ENCODE results near the gene RIN2. TPM values are rescaled to one million over a fixed set of nuclear protein-coding genes. Genes with fewer than 3 reads are reported as not detected.

The RIN2 gene
- total RNA-seq, 1 experiment from 2014 or later, result 46.2 TPM

GRCh38 chr20:19765266-19765665 is 7.2 kb downstream of the RIN2 start:
- intact Hi-C loops (cut with micrococcal nuclease; ENCODE audit: unreplicated experiment), result no loop called here
- no peaks in the 10 kb centered on the region for H3K9me2 ChIP-seq (ENCODE audit: insufficient read depth)
- H3K79me2 ChIP-seq (ENCODE audit: low read depth), result peaks cover 29% of the 10 kb centered on the region
- H3K9me3 ChIP-seq (ENCODE audit: insufficient read depth, low read depth), result no peaks in the 10 kb centered on the region
- no peak for TF ChIP-seq EZH2 (IDR thresholded peaks at IDR 0.05; ENCODE audit: low read depth)
- no peak for TF ChIP-seq CTCF (conservative IDR thresholded peaks at IDR 0.05)
- DNase-seq, result no peak
- H3K27ac ChIP-seq, result no peak overlapping the region; the same call in 1 of the 2 replicates
- H3K4me1 ChIP-seq (replicated peaks; ENCODE audit: insufficient read depth), result peaks cover 69% of the 10 kb centered on the region
- H2AFZ ChIP-seq, result no peak overlapping the region
- CTCF ChIA-PET, result interaction anchor here (0.6 kb wide), 1 partner anchor 1555 kb away, joined by 10 read pairs; no protein-coding TSS in a partner anchor
- H3K4me3 ChIP-seq, result no peak overlapping the region
- H3K4me2 ChIP-seq, result no peak overlapping the region
- BruUV-seq (replicated peaks), result no TSS peak
- no peaks in the 10 kb centered on the region for H3K27me3 ChIP-seq (ENCODE audit: insufficient read depth, low read depth)
- H4K20me1 ChIP-seq (ENCODE audit: insufficient read depth), result no peaks in the 10 kb centered on the region
- no peaks in the 10 kb centered on the region for H3K36me3 ChIP-seq (ENCODE audit: low read depth)
- H3F3A ChIP-seq (ENCODE audit: insufficient read depth, low read depth), result peaks cover 32% of the 10 kb centered on the region
- POLR2A ChIA-PET (ENCODE audit: unreplicated experiment), result no interaction called here

GRCh38 chr20:19765913-19766312 is 7.9 kb downstream of the RIN2 start:
- ChIA-PET POLR2A (ENCODE audit: unreplicated experiment) (no interaction called here), CTCF (no interaction called here)
- no peaks in the 10 kb centered on the region for H3K27me3 ChIP-seq (ENCODE audit: insufficient read depth, low read depth)
- no peaks in the 10 kb centered on the region for H3K9me2 ChIP-seq (ENCODE audit: insufficient read depth)
- no peak overlapping the region for H2AFZ ChIP-seq
- peaks cover 23% of the 10 kb centered on the region for H3K79me2 ChIP-seq (ENCODE audit: low read depth)
- no peaks in the 10 kb centered on the region for H3K36me3 ChIP-seq (ENCODE audit: low read depth)
- intact Hi-C loops (cut with micrococcal nuclease; ENCODE audit: unreplicated experiment), result no loop called here
- no peak overlapping the region for H3K4me3 ChIP-seq
- no peak for DNase-seq
- peaks cover 62% of the 10 kb centered on the region for H3K4me1 ChIP-seq (replicated peaks; ENCODE audit: insufficient read depth)
- TF ChIP-seq CTCF (conservative IDR thresholded peaks at IDR 0.05) (no peak), EZH2 (IDR thresholded peaks at IDR 0.05; ENCODE audit: low read depth) (no peak)
- peaks cover 25% of the 10 kb centered on the region for H3F3A ChIP-seq (ENCODE audit: insufficient read depth, low read depth)
- no TSS peak for BruUV-seq (replicated peaks)
- no peaks in the 10 kb centered on the region for H3K9me3 ChIP-seq (ENCODE audit: insufficient read depth, low read depth)
- H3K27ac ChIP-seq, result peak overlapping the region; percentile 97
- no peaks in the 10 kb centered on the region for H4K20me1 ChIP-seq (ENCODE audit: insufficient read depth)
- peak overlapping the region; percentile 75 for H3K4me2 ChIP-seq

GRCh38 chr20:19767070-19767469 is 9.0 kb downstream of the RIN2 start:
- Histone ChIP-seq H3F3A (ENCODE audit: insufficient read depth, low read depth) (peaks cover 24% of the 10 kb centered on the region), H3K4me2 (peak overlapping the region; percentile 75), H3K27ac (peak overlapping the region; percentile 97), H3K9me2 (ENCODE audit: insufficient read depth) (no peaks in the 10 kb centered on the region), H3K4me1 (replicated peaks; ENCODE audit: insufficient read depth) (peaks cover 56% of the 10 kb centered on the region), H3K36me3 (ENCODE audit: low read depth) (no peaks in the 10 kb centered on the region), H3K27me3 (ENCODE audit: insufficient read depth, low read depth) (no peaks in the 10 kb centered on the region), H3K4me3 (peak overlapping the region; percentile 20; the same call in 1 of the 2 replicates), H3K9me3 (ENCODE audit: insufficient read depth, low read depth) (no peaks in the 10 kb centered on the region), H3K79me2 (ENCODE audit: low read depth) (peaks cover 20% of the 10 kb centered on the region), H2AFZ (peak overlapping the region; percentile 78), H4K20me1 (ENCODE audit: insufficient read depth) (no peaks in the 10 kb centered on the region)
- no peak for TF ChIP-seq CTCF (conservative IDR thresholded peaks at IDR 0.05)
- TF ChIP-seq EZH2 (IDR thresholded peaks at IDR 0.05; ENCODE audit: low read depth), result no peak
- ChIA-PET CTCF (interaction anchor here (1.8 kb wide), 1 partner anchor 19 kb away, joined by 4 read pairs; no protein-coding TSS in a partner anchor), POLR2A (ENCODE audit: unreplicated experiment) (interaction anchor here (0.6 to 0.7 kb wide), 4 partner anchors 15 to 307 kb away, joined by 3 to 5 read pairs (median 3); partner anchors contain the start of genes CFAP61 and CRNKL1)
- no TSS peak for BruUV-seq (replicated peaks)
- intact Hi-C loops (cut with micrococcal nuclease; ENCODE audit: unreplicated experiment), result loop anchor here (1.0 kb wide), 2 partner anchors 8 to 17 kb away; no protein-coding TSS in a partner anchor
- DNase-seq, result peak; percentile 77 to 97
